ENCODE results near the gene TTN. TPM values are rescaled to one million over a fixed set of nuclear protein-coding genes. Genes with fewer than 3 reads are reported as not detected.

The TTN gene
- total RNA-seq, 1 experiment from 2014 or later, result 0.05 TPM

DNA sequence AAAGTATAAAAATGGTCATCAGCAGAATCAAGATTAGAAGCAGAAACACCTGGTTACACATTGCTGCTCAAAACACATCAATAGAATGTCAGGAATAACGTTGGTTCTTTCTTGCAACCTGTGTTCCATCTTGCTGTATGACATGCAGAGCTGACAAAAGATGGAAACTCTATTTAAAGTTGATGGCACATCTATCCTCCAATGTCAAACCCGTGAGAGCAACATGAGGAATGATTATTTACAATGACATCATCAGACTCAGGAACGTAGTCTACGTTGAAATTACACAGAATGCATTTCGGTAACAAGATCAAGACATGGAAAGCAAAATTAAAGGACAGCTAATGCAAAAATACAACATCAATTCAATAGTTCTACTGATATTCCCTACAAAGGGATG is 26.2 kb upstream of the TTN start:
- no peak for ATAC-seq
- Histone ChIP-seq H4K20me1 (ENCODE audit: insufficient read depth) (no peaks in the 10 kb centered on the region), H3K9ac (ENCODE audit: low read length) (no peak overlapping the region), H3K9me3 (ENCODE audit: control insufficient read depth in 1 of 2, insufficient read depth in 1 of 2, low read depth in 1 of 2, low read length in 2 of 2) (no peaks in the 10 kb centered on the region), H3K9me2 (ENCODE audit: insufficient read depth) (no peaks in the 10 kb centered on the region), H3K79me2 (ENCODE audit: insufficient read depth, low read length) (no peaks in the 10 kb centered on the region), H3K36me3 (ENCODE audit: control insufficient read depth in 1 of 2, insufficient read depth in 2 of 2, low read length in 2 of 2) (no peaks in the 10 kb centered on the region), H3K27ac (ENCODE audit: low read depth, low read length) (no peak overlapping the region), H3K27me3 (ENCODE audit: insufficient read depth, low read length) (no peaks in the 10 kb centered on the region), H3K4me2 (ENCODE audit: low read length) (no peak overlapping the region), H3K4me3 (replicated peaks in 1 of 2; ENCODE audit: low read depth in 1 of 2, low read length in 2 of 2) (no peak overlapping the region), H2AFZ (ENCODE audit: low read depth, low read length, poor library complexity, severe bottlenecking) (no peak overlapping the region), H3K4me1 (ENCODE audit: control insufficient read depth in 1 of 2, insufficient read depth in 2 of 2, low read length in 2 of 2) (no peaks in the 10 kb centered on the region)
- ChIA-PET POLR2A (no interaction called here), RAD21 (ENCODE audit: low non-redundant PET in 1 of 2, low total read pairs in 2 of 2, uncharacterized antibody in 2 of 2, unreplicated experiment in 2 of 2) (no interaction called here), CTCF (no interaction called here)
- BruUV-seq (replicated peaks), result no TSS peak
- no peak for DNase-seq (ENCODE audit: low read depth, low spot score)
- intact Hi-C loops (cut with micrococcal nuclease), result no loop called here
- TF ChIP-seq POLR2AphosphoS5 (IDR thresholded peaks at IDR 0.05; ENCODE audit: low read depth, low read length), result no peak
- TF ChIP-seq EZH2 (IDR thresholded peaks at IDR 0.05), result no peak

GRCh38 chr2:178830451-178830850 is 23.2 kb upstream of the TTN start:
- Histone ChIP-seq H4K20me1 (ENCODE audit: insufficient read depth) (no peaks in the 10 kb centered on the region), H3K4me2 (ENCODE audit: low read length) (no peak overlapping the region), H3K27ac (ENCODE audit: low read depth, low read length) (no peak overlapping the region), H3K9me2 (ENCODE audit: insufficient read depth) (no peaks in the 10 kb centered on the region), H3K36me3 (ENCODE audit: control insufficient read depth in 1 of 2, insufficient read depth in 2 of 2, low read length in 2 of 2) (no peaks in the 10 kb centered on the region), H3K4me1 (ENCODE audit: control insufficient read depth in 1 of 2, insufficient read depth in 2 of 2, low read length in 2 of 2) (no peaks in the 10 kb centered on the region), H3K79me2 (ENCODE audit: insufficient read depth, low read length) (no peaks in the 10 kb centered on the region), H3K27me3 (ENCODE audit: insufficient read depth, low read length) (no peaks in the 10 kb centered on the region), H3K9me3 (ENCODE audit: control insufficient read depth in 1 of 2, insufficient read depth in 1 of 2, low read depth in 1 of 2, low read length in 2 of 2) (no peaks in the 10 kb centered on the region), H2AFZ (ENCODE audit: low read depth, low read length, poor library complexity, severe bottlenecking) (no peak overlapping the region), H3K4me3 (replicated peaks in 1 of 2; ENCODE audit: low read depth in 1 of 2, low read length in 2 of 2) (no peak overlapping the region), H3K9ac (ENCODE audit: low read length) (no peak overlapping the region)
- no peak for ATAC-seq
- intact Hi-C loops (cut with micrococcal nuclease), result no loop called here
- ChIA-PET RAD21 (ENCODE audit: low non-redundant PET in 1 of 2, low total read pairs in 2 of 2, uncharacterized antibody in 2 of 2, unreplicated experiment in 2 of 2) (no interaction called here), POLR2A (no interaction called here), CTCF (no interaction called here)
- no peak for DNase-seq (ENCODE audit: low read depth, low spot score)
- BruUV-seq (replicated peaks), result no TSS peak
- TF ChIP-seq ZNF274 (IDR thresholded peaks at IDR 0.05; ENCODE audit: low read depth, low read length) (no peak), EZH2 (IDR thresholded peaks at IDR 0.05) (no peak), SIN3A (IDR thresholded peaks at IDR 0.05; ENCODE audit: low read depth) (no peak), RAD21 (IDR thresholded peaks at IDR 0.05; ENCODE audit: low read depth) (no peak), CBX3 (IDR thresholded peaks at IDR 0.05; ENCODE audit: low read depth) (no peak), SP1 (IDR thresholded peaks at IDR 0.05; ENCODE audit: low read depth) (no peak), FOSL1 (IDR thresholded peaks at IDR 0.05; ENCODE audit: low read depth) (no peak), EZH2phosphoT487 (IDR thresholded peaks at IDR 0.05; ENCODE audit: borderline replicate concordance) (no peak), ZFX (IDR thresholded peaks at IDR 0.05) (no peak), EGR1 (IDR thresholded peaks at IDR 0.05; ENCODE audit: low read depth) (no peak), MAX (IDR thresholded peaks at IDR 0.05) (no peak), REST (IDR thresholded peaks at IDR 0.05; ENCODE audit: low read depth) (no peak), CEBPB (IDR thresholded peaks at IDR 0.05; ENCODE audit: low read depth) (no peak), YY1 (IDR thresholded peaks at IDR 0.05; ENCODE audit: extremely low read depth, insufficient replicate concordance, low read depth, low read length) (no peak), JUND (IDR thresholded peaks at IDR 0.05) (no peak)
- TF ChIP-seq, protein P1, sequence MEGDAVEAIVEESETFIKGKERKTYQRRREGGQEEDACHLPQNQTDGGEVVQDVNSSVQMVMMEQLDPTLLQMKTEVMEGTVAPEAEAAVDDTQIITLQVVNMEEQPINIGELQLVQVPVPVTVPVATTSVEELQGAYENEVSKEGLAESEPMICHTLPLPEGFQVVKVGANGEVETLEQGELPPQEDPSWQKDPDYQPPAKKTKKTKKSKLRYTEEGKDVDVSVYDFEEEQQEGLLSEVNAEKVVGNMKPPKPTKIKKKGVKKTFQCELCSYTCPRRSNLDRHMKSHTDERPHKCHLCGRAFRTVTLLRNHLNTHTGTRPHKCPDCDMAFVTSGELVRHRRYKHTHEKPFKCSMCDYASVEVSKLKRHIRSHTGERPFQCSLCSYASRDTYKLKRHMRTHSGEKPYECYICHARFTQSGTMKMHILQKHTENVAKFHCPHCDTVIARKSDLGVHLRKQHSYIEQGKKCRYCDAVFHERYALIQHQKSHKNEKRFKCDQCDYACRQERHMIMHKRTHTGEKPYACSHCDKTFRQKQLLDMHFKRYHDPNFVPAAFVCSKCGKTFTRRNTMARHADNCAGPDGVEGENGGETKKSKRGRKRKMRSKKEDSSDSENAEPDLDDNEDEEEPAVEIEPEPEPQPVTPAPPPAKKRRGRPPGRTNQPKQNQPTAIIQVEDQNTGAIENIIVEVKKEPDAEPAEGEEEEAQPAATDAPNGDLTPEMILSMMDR (IDR thresholded peaks at IDR 0.05 in 2 of 3, conservative IDR thresholded peaks at IDR 0.05 in 1 of 3; ENCODE audit: borderline replicate concordance in 1 of 3, insufficient read depth in 1 of 3, low read depth in 2 of 3, low read length in 2 of 3), result no peak
- TF ChIP-seq, protein P2, sequence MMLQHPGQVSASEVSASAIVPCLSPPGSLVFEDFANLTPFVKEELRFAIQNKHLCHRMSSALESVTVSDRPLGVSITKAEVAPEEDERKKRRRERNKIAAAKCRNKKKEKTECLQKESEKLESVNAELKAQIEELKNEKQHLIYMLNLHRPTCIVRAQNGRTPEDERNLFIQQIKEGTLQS (IDR thresholded peaks at IDR 0.05), result no peak

Data from HCT116 (cell line).